Uterus (tissue), 4 donors: ENCODE measurements around the gene CTRB2. TPM values are rescaled to one million over a fixed set of nuclear protein-coding genes. Genes with fewer than 3 reads are reported as not detected.

Experiments used
- DNase-seq, 2 donors: peaks; one replicate each; pipeline ENCODE4 v3.0.0-alpha.2; 2019 to 2020
- H3K27ac ChIP-seq, 2 donors: fragments of 200-600 bp; sonication (generic); 1 replicate in 1 of 2; 2 replicates in 1 of 2; pipeline ENCODE4 v1.5.1; 2016 to 2018
- H3K27me3 ChIP-seq, 2 donors: fragments of 200-600 bp; sonication (generic); one replicate each; pipeline ENCODE4 v1.5.1; 2018 to 2019; ENCODE audit warnings: control low read depth in 1 of 2
- H3K36me3 ChIP-seq, 2 donors: fragments of 200-600 bp; sonication (generic); one replicate each; pipeline ENCODE4 v1.5.1; 2019; ENCODE audit warnings: control low read depth in 1 of 2
- H3K4me1 ChIP-seq, 2 donors: fragments of 200-600 bp; sonication (generic); one replicate each; pipeline ENCODE4 v1.5.1; 2018 to 2019; ENCODE audit warnings: control low read depth in 1 of 2
- H3K4me3 ChIP-seq, 2 donors: fragments of 200-600 bp; sonication (generic); 1 replicate in 1 of 2; 2 replicates in 1 of 2; pipeline ENCODE4 v1.5.1; 2018 to 2019; ENCODE audit warnings: mild to moderate bottlenecking in 1 of 2
- H3K9me3 ChIP-seq, 2 donors: fragments of 200-600 bp; sonication (generic); one replicate each; pipeline ENCODE4 v1.5.1; 2019; ENCODE audit warnings: control low read depth in 1 of 2
- CTCF ChIP-seq, 4 experiments: fragments of 200-600 bp in 2 of 4; fragments of 450-650 bp in 2 of 4; sonication (generic) in 2 of 4; IDR thresholded peaks; one replicate each; pipeline ENCODE4 v1.5.1; 2016 to 2019; ENCODE audit warnings: antibody characterized with exemption in 4 of 4, mild to moderate bottlenecking in 2 of 4, moderate library complexity in 1 of 4
- POLR2A ChIP-seq, 2 donors: fragments of 450-650 bp; IDR thresholded peaks; one replicate each; pipeline ENCODE4 v1.6.1; 2016; ENCODE audit warnings: antibody characterized with exemption in 2 of 2, mild to moderate bottlenecking in 1 of 2, moderate library complexity in 1 of 2
- intact Hi-C: fragments of 100-400 bp; cut with DNase I; formaldehyde crosslinking; loops from one replicate; pipeline ENCODE4 v1.15.1; 2023; ENCODE audit warnings: low total_unique reads
- total RNA-seq, 4 donors: library from RNA; depleted of rRNA in 3 of 4; stranded (reverse); fragments of >200 nt in 3 of 4; gene quantifications; one replicate each; pipeline versions ENCODE4 v1.1.0 to v1.2.4, GENCODE V29; 2014 to 2023
- donor health status: DM: yes; HTN: yes; CAD: no.

Gene CTRB2
- total RNA-seq, 4 donors from 2014 or later = not detected

DNA sequence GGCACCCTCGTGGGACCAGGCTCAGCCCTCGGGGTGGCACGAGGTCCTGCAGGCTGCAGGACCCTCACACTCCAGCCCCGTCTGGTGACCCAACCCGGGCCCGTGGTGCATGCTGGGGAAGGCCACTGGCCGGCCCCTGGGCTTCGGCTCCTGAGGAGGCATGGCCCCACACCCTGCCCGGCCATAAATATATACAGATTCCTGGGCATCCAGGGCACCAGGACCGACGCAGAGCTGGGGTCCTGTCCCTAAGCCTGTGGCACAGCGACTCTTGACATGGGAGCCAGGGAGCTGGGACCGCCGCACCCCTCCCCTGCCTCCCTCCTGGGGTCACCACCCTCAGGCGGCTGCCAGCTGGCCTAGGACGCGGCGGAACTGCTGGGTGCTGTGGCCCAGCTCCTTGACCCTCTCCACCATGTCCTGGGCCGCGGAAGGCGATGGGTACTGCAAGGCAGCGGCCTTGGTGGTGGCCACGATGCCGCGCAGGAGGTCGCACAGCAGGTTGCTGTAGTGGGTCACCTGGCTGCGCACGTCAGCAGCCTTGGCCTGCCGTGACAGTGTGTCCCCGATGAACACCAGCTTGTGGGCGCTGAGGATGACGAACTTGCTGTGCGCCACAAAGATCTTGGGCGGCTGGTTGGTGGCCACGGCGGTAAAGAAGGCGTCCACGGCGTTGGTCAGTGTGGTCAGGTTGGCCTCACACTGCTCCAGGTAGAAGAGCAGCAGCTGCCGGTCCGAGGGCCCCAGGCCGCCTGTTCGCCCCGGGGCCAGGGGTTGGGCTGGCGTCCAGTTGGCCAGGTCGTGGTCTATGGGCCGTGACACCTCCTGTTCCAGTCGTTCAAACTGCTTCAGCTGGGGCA is 22.4 kb upstream of the CTRB2 start:
- Histone ChIP-seq H3K36me3 (no peaks in the 10 kb centered on the region), H3K4me3 (no peak overlapping the region), H3K9me3 (no peaks in the 10 kb centered on the region), H3K27ac (no peak overlapping the region), H3K27me3 (no peaks in the 10 kb centered on the region), H3K4me1 (peaks cover 4 to 7% of the 10 kb centered on the region in 2 donors)
- TF ChIP-seq CTCF (IDR thresholded peaks at IDR 0.05) = no peak
- no peak for TF ChIP-seq POLR2A (IDR thresholded peaks at IDR 0.05)
- intact Hi-C loops = no loop called here
- peak in 1 of 2 donors; percentile 19 for DNase-seq

- Histone ChIP-seq H3K36me3 (no peaks in the 10 kb centered on the region), H3K27ac (no peak overlapping the region), H3K4me3 (no peak overlapping the region), H3K4me1 (peaks cover 0 to under 1% of the 10 kb centered on the region in 2 donors), H3K27me3 (no peaks in the 10 kb centered on the region), H3K9me3 (no peaks in the 10 kb centered on the region)
- no peak for DNase-seq
- intact Hi-C loops = no loop called here
- no peak for TF ChIP-seq CTCF (IDR thresholded peaks at IDR 0.05)
- TF ChIP-seq POLR2A (IDR thresholded peaks at IDR 0.05) = no peak
Observed at GRCh38 chr16:75228143-75228976, 21.4 kb upstream of the CTRB2 start.

- no peaks in the 10 kb centered on the region for H3K36me3 ChIP-seq
- intact Hi-C loops = no loop called here
- no peaks in the 10 kb centered on the region for H3K27me3 ChIP-seq
- no peaks in the 10 kb centered on the region for H3K9me3 ChIP-seq
- H3K27ac ChIP-seq = no peak overlapping the region
- H3K4me1 ChIP-seq = no peaks in the 10 kb centered on the region
- DNase-seq = peak; percentile 15 to 22
- TF ChIP-seq POLR2A (IDR thresholded peaks at IDR 0.05) = no peak
- TF ChIP-seq CTCF (IDR thresholded peaks at IDR 0.05) = no peak
- no peak overlapping the region for H3K4me3 ChIP-seq
Observed at GRCh38 chr16:75227361-75228142, 20.6 kb upstream of the CTRB2 start.

GRCh38 chr16:75226550-75227360 is 19.8 kb upstream of the CTRB2 start:
- Histone ChIP-seq H3K9me3 (no peaks in the 10 kb centered on the region), H3K27ac (no peak overlapping the region), H3K36me3 (no peaks in the 10 kb centered on the region), H3K4me3 (no peak overlapping the region), H3K4me1 (no peaks in the 10 kb centered on the region), H3K27me3 (no peaks in the 10 kb centered on the region)
- peak in 1 of 2 donors; percentile 15 for DNase-seq
- no peak for TF ChIP-seq CTCF (IDR thresholded peaks at IDR 0.05)
- no peak for TF ChIP-seq POLR2A (IDR thresholded peaks at IDR 0.05)
- intact Hi-C loops = no loop called here
